HepG2 (cell line): ENCODE data around the gene EYA2. TPM values are rescaled to one million over a fixed set of nuclear protein-coding genes. Genes with fewer than 3 reads are reported as not detected.

ENCODE experiments used
- ADNP ChIP-seq: sonication (generic); formaldehyde crosslinking; IDR thresholded peaks from 2 replicates; pipeline ENCODE4 v1.4.0; 2020; ENCODE audit warnings: missing genetic modification reagents
- CENPBD1 ChIP-seq: sonication (generic); formaldehyde crosslinking; IDR thresholded peaks from 2 replicates; pipeline ENCODE4 v1.8.0; 2022; ENCODE audit warnings: missing genetic modification reagents, low read depth, mild to moderate bottlenecking, borderline replicate concordance
- GPBP1L1 ChIP-seq: sonication (generic); formaldehyde crosslinking; IDR thresholded peaks from 2 replicates; pipeline ENCODE4 v1.5.0; 2020; ENCODE audit warnings: mild to moderate bottlenecking, missing genetic modification reagents
- MIER2 ChIP-seq: IDR thresholded peaks from 2 replicates; pipeline ENCODE4 v1.6.1; 2016; ENCODE audit warnings: missing biosample characterization, missing genetic modification reagents
- POLR2G ChIP-seq: fragments of 200-400 bp; formaldehyde crosslinking; IDR thresholded peaks from 2 replicates; pipeline ENCODE4 v1.6.1; 2018; ENCODE audit warnings: mild to moderate bottlenecking, low read depth, low read length, moderate library complexity
- RBAK ChIP-seq: sonication (generic); formaldehyde crosslinking; IDR thresholded peaks from 2 replicates; pipeline ENCODE4 v1.5.1; 2020; ENCODE audit warnings: mild to moderate bottlenecking, missing genetic modification reagents
- SMARCE1 ChIP-seq: fragments of 450-650 bp; IDR thresholded peaks from 2 replicates; pipeline ENCODE4 v1.6.1; 2017; ENCODE audit warnings: borderline replicate concordance
- SOX13 ChIP-seq, 3 experiments: fragments of 450-650 bp in 1 of 3; sonication (generic) in 1 of 3; formaldehyde crosslinking in 1 of 3; IDR thresholded peaks in 2 of 3; conservative IDR thresholded peaks in 1 of 3; 2 replicates each; pipeline versions ENCODE4 v1.5.0 to v1.6.1; 2016 to 2020; ENCODE audit warnings: antibody characterized with exemption in 1 of 3, mild to moderate bottlenecking in 1 of 3, missing compliant biosample characterization in 1 of 3, missing genetic modification reagents in 1 of 3, moderate library complexity in 1 of 3
- THAP7 ChIP-seq: sonication (generic); formaldehyde crosslinking; IDR thresholded peaks from 2 replicates; pipeline ENCODE4 v1.8.1; 2023; ENCODE audit warnings: mild to moderate bottlenecking, missing genetic modification reagents
- ZBTB39 ChIP-seq: sonication (generic); formaldehyde crosslinking; IDR thresholded peaks from 2 replicates; pipeline ENCODE4 v1.5.0; 2020; ENCODE audit warnings: missing genetic modification reagents
- ZFP36 ChIP-seq: fragments of 150-350 bp; IDR thresholded peaks from 2 replicates; pipeline ENCODE4 v1.6.1; 2018; ENCODE audit warnings: borderline replicate concordance, low read length, low read depth; ENCODE audit not compliant: partially characterized antibody
- ZKSCAN8 ChIP-seq: IDR thresholded peaks from 2 replicates; pipeline ENCODE4 v1.6.1; 2016; ENCODE audit warnings: borderline replicate concordance, missing genetic modification reagents, missing compliant biosample characterization
- ZSCAN22 ChIP-seq: sonication (generic); formaldehyde crosslinking; IDR thresholded peaks from 2 replicates; pipeline ENCODE4 v1.4.0; 2020; ENCODE audit warnings: mild to moderate bottlenecking, missing genetic modification reagents
- polyA plus RNA-seq, 8 experiments: library from polyadenylated mRNA; depleted of rRNA in 3 of 8; stranded (reverse) in 7 of 8; unstranded in 1 of 8; fragments of >200 nt; fragmentation: Illumina TruSeq in 4 of 8; extraction: Trizol in 4 of 8; gene quantifications; 2 replicates each; pipeline versions ENCODE4 v1.2.1 to v1.2.3, GENCODE V29; 2011 to 2016; ENCODE audit warnings: low read depth in 4 of 8, missing spikeins in 1 of 8, mixed read lengths in 1 of 8; ENCODE audit not compliant: insufficient read depth in 1 of 8
- total RNA-seq, 5 experiments: library from RNA; depleted of rRNA; stranded (reverse); fragments of >200 nt; fragmentation: Illumina TruSeq; extraction: Trizol; gene quantifications; 2 replicates each; pipeline ENCODE4 v1.2.3, GENCODE V29; 2016; ENCODE audit warnings: low read depth in 1 of 5
- TF ChIP-seq, protein P1 (sequence below): fragments of 450-650 bp; IDR thresholded peaks from 2 replicates; pipeline ENCODE4 v1.6.1; 2017
- TF ChIP-seq, protein P2 (sequence below), 2 experiments: sonication (generic) in 1 of 2; formaldehyde crosslinking in 1 of 2; IDR thresholded peaks; 2 replicates each; pipeline versions ENCODE4 v1.4.0 to v1.6.1; 2018 to 2020; ENCODE audit warnings: missing genetic modification reagents in 2 of 2, borderline replicate concordance in 1 of 2, low read depth in 1 of 2, mild to moderate bottlenecking in 1 of 2, missing biosample characterization in 1 of 2

EYA2 gene
- total and polyA plus RNA-seq, 2 of the 13 experiments (the other 11 are each of a cell fraction or from before 2014, with no cell fraction given): not detected

- TF ChIP-seq, protein P1, sequence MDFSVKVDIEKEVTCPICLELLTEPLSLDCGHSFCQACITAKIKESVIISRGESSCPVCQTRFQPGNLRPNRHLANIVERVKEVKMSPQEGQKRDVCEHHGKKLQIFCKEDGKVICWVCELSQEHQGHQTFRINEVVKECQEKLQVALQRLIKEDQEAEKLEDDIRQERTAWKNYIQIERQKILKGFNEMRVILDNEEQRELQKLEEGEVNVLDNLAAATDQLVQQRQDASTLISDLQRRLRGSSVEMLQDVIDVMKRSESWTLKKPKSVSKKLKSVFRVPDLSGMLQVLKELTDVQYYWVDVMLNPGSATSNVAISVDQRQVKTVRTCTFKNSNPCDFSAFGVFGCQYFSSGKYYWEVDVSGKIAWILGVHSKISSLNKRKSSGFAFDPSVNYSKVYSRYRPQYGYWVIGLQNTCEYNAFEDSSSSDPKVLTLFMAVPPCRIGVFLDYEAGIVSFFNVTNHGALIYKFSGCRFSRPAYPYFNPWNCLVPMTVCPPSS: no peak
- TF ChIP-seq CENPBD1 (no peak), POLR2G (peak; percentile 56; the same call in 1 of the 2 replicates), RBAK (peak; percentile 54; the same call in 1 of the 2 replicates), MIER2 (CRISPR knock-in tag) (no peak), ZFP36 (no peak), ZKSCAN8 (CRISPR knock-in tag) (no peak), ADNP (no peak), SOX13 (IDR thresholded peaks at IDR 0.05) (no peak), SOX13 (CRISPR knock-in tag; conservative IDR thresholded peaks at IDR 0.05 in 1 of 2, IDR thresholded peaks at IDR 0.05 in 1 of 2) (peak in 1 of 2 experiments; percentile 36; a peak in 1 of 4 replicates), ZBTB39 (CRISPR knock-in tag) (no peak), THAP7 (CRISPR knock-in tag) (0 out of 2 replicates have a peak, but pooled peaks have one; percentile 72), SMARCE1 (no peak), ZSCAN22 (no peak), GPBP1L1 (CRISPR knock-in tag) (no peak)
- TF ChIP-seq, protein P2, sequence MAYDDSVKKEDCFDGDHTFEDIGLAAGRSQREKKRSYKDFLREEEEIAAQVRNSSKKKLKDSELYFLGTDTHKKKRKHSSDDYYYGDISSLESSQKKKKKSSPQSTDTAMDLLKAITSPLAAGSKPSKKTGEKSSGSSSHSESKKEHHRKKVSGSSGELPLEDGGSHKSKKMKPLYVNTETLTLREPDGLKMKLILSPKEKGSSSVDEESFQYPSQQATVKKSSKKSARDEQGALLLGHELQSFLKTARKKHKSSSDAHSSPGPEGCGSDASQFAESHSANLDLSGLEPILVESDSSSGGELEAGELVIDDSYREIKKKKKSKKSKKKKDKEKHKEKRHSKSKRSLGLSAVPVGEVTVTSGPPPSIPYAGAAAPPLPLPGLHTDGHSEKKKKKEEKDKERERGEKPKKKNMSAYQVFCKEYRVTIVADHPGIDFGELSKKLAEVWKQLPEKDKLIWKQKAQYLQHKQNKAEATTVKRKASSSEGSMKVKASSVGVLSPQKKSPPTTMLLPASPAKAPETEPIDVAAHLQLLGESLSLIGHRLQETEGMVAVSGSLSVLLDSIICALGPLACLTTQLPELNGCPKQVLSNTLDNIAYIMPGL (CRISPR knock-in tag; IDR thresholded peaks at IDR 0.05; ENCODE audit: borderline replicate concordance in 1 of 2, low read depth in 1 of 2): peak in 1 of 2 experiments; percentile 44; a peak in 1 of 4 replicates
Measured at GRCh38 chr20:47205577-47206123, 311.0 kb downstream of the EYA2 start (continued).
